Chondrocyte (in vitro differentiated cells): ENCODE results near the gene FGF7. TPM values are rescaled to one million over a fixed set of nuclear protein-coding genes. Genes with fewer than 3 reads are reported as not detected.
A peak's percentile ranks its signal among the peaks of the same experiment; 100 is the strongest.
"Not testable (repeated sequence)": the region's sequence is repeated elsewhere in the genome, so short reads cannot be mapped to it uniquely, and the experiment has no call there.

ENCODE experiments used
- DNase-seq: peaks from one replicate; pipeline ENCODE4 v3.0.0; 2021; ENCODE audit warnings: mixed read lengths, low spot score
- H3K27ac Mint-ChIP-seq: one replicate; pipeline ENCODE4 v1.8.0; 2021; ENCODE audit warnings: mild to moderate bottlenecking, moderate library complexity, mixed read lengths; ENCODE audit not compliant: unreplicated experiment
- H3K27me3 Mint-ChIP-seq: 2 replicates; pipeline ENCODE4 v1.8.0; 2021; ENCODE audit warnings: low read depth, mixed read lengths
- H3K36me3 Mint-ChIP-seq: 2 replicates; pipeline ENCODE4 v1.8.0; 2021; ENCODE audit warnings: low read depth, mixed read lengths
- H3K4me1 Mint-ChIP-seq: 2 replicates; pipeline ENCODE4 v1.8.0; 2021; ENCODE audit warnings: low read depth, mild to moderate bottlenecking, mixed read lengths
- H3K4me3 Mint-ChIP-seq: one replicate; pipeline ENCODE4 v1.8.0; 2021; ENCODE audit warnings: mild to moderate bottlenecking, moderate library complexity, mixed read lengths; ENCODE audit not compliant: unreplicated experiment
- H3K9me3 Mint-ChIP-seq: 2 replicates; pipeline ENCODE4 v1.8.0; 2021; ENCODE audit warnings: low read depth, mixed read lengths
- total RNA-seq: library from RNA; stranded (reverse); gene quantifications from 3 replicates; pipeline ENCODE4 v1.2.1, GENCODE V29; 2021
- TF ChIP-seq, protein P1 (sequence below): fragments of 200-600 bp; sonication (generic); IDR thresholded peaks from 2 replicates; pipeline ENCODE4 v1.5.0; 2021; ENCODE audit warnings: antibody characterized with exemption, mild to moderate bottlenecking, moderate library complexity

Gene FGF7
- total RNA-seq, 1 donor from 2014 or later, result not detected

DNA sequence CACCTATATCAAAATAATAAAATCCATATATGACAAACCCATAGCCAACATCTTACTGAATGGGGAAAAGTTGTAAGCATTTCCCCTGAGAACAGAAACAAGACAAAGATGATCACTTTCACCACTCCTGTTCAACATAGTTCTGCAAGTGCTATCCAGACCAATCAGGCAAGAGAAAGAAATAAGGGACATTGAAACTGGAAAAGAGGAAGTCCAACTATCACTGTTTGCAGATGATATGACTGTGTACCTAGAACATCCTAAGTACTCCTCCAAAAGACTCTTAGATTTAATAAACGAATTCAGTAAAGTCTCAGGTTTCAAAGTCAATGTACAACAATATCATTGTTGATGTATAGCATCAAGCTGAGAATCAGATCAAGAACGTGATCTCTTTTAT lies 35.6 kb upstream of the FGF7 start:
- Mint-ChIP-seq H3K27me3 (peaks cover 14% of the 10 kb centered on the region), H3K27ac (no peak overlapping the region), H3K4me1 (no peaks in the 10 kb centered on the region), H3K9me3 (peaks cover 14% of the 10 kb centered on the region), H3K4me3 (no peak overlapping the region), H3K36me3 (peaks cover 7% of the 10 kb centered on the region)
- DNase-seq, result no peak
- TF ChIP-seq, protein P1, sequence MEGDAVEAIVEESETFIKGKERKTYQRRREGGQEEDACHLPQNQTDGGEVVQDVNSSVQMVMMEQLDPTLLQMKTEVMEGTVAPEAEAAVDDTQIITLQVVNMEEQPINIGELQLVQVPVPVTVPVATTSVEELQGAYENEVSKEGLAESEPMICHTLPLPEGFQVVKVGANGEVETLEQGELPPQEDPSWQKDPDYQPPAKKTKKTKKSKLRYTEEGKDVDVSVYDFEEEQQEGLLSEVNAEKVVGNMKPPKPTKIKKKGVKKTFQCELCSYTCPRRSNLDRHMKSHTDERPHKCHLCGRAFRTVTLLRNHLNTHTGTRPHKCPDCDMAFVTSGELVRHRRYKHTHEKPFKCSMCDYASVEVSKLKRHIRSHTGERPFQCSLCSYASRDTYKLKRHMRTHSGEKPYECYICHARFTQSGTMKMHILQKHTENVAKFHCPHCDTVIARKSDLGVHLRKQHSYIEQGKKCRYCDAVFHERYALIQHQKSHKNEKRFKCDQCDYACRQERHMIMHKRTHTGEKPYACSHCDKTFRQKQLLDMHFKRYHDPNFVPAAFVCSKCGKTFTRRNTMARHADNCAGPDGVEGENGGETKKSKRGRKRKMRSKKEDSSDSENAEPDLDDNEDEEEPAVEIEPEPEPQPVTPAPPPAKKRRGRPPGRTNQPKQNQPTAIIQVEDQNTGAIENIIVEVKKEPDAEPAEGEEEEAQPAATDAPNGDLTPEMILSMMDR, result no peak

DNA sequence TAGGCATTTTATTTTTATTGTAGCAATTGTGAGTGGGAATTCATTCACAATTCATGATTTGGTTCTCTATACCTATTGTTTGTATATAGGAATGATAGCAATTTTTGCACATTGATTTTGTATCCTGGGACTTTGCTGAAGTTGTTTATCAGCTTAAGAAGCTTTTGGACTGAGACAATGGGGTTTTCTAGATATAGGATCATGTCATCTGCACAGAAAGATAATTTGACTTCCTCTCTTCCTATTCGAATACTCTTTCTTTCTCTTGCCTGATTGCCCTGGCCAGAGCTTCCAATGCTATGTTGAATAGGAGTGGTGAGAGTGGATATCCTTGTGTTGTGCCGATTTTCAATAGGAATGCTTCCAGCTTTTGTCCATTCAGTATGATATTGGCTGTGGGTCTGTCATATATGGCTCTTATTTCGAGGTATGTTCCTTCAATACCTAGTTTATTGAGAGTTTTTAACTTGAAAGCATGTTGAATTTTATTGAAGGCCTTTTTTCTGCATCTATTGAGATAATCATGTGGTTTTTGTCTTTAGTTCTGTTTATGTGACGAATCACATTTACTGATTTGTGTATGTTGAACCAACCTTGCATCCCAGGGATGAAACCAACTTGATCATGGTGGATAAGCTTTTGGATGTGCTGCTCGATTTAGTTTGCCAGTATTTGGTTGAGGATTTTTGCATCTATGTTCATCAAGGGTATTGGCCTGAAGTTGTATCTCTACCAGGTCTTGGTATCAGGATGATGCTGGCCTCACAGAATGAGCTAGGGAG lies 20.3 kb upstream of the FGF7 start:
- peaks cover 16% of the 10 kb centered on the region for H3K27me3 Mint-ChIP-seq
- H3K27ac Mint-ChIP-seq, H3K4me1 Mint-ChIP-seq, DNase-seq, H3K9me3 Mint-ChIP-seq, H3K4me3 Mint-ChIP-seq, H3K36me3 Mint-ChIP-seq: not testable (repeated sequence)

DNA sequence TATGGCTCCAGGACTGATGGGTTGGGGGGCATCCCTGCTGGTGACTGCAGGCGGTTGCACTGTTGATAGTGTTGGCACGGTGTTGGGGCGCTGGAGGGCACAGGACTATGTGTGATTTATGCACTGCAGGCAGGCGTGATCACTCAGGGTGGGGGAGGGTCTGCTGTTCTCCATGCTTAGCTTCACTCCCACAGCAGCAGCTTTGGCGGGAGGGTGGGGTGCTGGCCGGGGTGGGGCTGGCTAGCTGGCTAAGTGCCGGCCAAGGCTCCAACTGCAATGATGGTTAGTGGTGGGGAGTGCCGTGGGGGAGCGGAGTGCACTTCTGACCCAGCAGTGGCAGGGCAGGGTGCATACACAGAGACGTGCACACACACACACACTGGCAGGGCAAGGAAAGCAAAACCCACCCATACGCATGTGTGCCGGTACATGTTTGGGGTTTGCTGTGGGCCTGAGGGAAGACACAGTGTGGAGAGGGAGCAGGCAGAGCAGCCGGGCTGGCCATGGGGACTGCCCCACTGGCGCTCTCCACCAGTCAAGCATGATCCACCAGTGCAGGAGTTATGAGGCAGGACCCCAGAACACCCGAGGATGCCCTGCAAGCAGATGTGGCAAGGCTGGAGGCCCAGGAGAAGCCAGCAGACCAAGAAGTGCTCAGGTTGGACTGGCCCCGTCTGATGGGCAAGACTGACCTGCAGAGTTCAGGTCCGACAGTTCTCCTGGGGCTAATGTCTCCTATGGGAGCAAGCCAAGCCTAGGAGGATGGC lies 16.5 kb upstream of the FGF7 start:
- DNase-seq, result peak; percentile 62
- Mint-ChIP-seq H3K4me3 (no peak overlapping the region), H3K36me3 (peaks cover 2% of the 10 kb centered on the region), H3K4me1 (no peaks in the 10 kb centered on the region), H3K27me3 (peaks cover 18% of the 10 kb centered on the region), H3K9me3 (peaks cover 8% of the 10 kb centered on the region), H3K27ac (no peak overlapping the region)
- TF ChIP-seq, protein P1, result no peak

DNA sequence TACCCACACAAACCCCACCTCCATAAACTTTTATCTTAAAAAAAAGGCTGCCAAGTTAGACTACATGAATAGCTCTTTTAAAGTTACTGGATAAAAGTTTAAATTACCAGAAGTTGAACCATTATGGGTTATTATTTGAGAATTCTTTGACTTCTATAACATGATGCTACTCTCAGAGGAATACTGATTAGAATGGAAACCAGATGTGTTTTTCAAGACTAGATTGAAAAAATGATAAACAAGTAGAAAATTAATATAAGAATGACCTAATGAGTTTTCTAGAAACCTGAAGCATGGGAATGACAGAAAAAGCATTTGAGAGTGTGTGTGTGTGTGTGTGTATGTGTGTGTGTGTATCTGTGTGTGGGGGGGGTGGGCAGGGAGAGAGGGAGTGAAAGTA lies 12.4 kb upstream of the FGF7 start:
- no peaks in the 10 kb centered on the region for H3K36me3 Mint-ChIP-seq
- no peaks in the 10 kb centered on the region for H3K9me3 Mint-ChIP-seq
- H3K27me3 Mint-ChIP-seq, result peaks cover 2% of the 10 kb centered on the region
- H3K4me3 Mint-ChIP-seq, result no peak overlapping the region
- DNase-seq, result no peak
- peaks cover 5% of the 10 kb centered on the region for H3K4me1 Mint-ChIP-seq
- TF ChIP-seq, protein P1, result no peak
- H3K27ac Mint-ChIP-seq, result no peak overlapping the region

DNA sequence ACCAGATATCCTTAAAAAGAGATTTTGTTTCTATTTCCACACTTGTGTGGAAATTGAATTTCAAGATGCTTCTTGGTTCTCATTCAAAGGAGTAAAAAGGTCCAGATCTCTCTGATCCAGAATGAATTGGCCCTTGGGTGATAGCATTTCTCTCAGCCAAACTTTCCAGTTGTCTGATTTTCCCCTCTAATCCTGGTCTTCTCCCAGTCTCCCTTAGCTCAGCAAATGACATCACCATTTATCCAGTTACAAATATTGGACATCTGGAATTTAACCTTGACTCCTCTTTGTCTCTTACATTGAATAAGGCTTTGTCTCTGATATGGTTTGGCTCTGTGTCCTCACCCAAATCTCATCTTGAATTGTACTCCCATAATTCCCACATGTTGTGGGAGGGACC lies 10.2 kb upstream of the FGF7 start:
- no peaks in the 10 kb centered on the region for H3K36me3 Mint-ChIP-seq
- no peak overlapping the region for H3K4me3 Mint-ChIP-seq
- peaks cover 2% of the 10 kb centered on the region for H3K27me3 Mint-ChIP-seq
- TF ChIP-seq, protein P1, result no peak
- DNase-seq, result no peak
- peaks cover 14% of the 10 kb centered on the region for H3K4me1 Mint-ChIP-seq
- H3K9me3 Mint-ChIP-seq, result peaks cover 3% of the 10 kb centered on the region
- no peak overlapping the region for H3K27ac Mint-ChIP-seq
